Stimulated activated naive CD8-positive, alpha-beta T cell treated with anti-CD3 and anti-CD28 coated beads, Interleukin-15, amount 100 ng/mL, for 72 hours (primary cell): ENCODE results near the gene TCAF1.
A peak's percentile ranks its signal among the peaks of the same experiment; 100 is the strongest.
"Not testable (repeated sequence)": the region's sequence is repeated elsewhere in the genome, so short reads cannot be mapped to it uniquely, and the experiment has no call there.

ENCODE experiments used
- ATAC-seq: fragments of 150-1000 bp; cut with Tn5 transposase; 2 replicates; pipeline ENCODE4 v1.10.0; 2021; ENCODE audit warnings: mild to moderate bottlenecking, moderate library complexity
- DNase-seq, 2 donors: peaks; one replicate each; pipeline ENCODE4 v3.0.0; 2021 to 2022
- H3K27ac Mint-ChIP-seq, 2 donors: one replicate each; pipeline ENCODE4 v1.8.0; 2022; ENCODE audit warnings: mild to moderate bottlenecking in 2 of 2, mixed read lengths in 2 of 2, moderate library complexity in 2 of 2
- H3K27me3 Mint-ChIP-seq: one replicate; pipeline ENCODE4 v1.8.0; 2022; ENCODE audit warnings: mixed read lengths
- H3K4me1 Mint-ChIP-seq: one replicate; pipeline ENCODE4 v1.8.0; 2022; ENCODE audit warnings: mild to moderate bottlenecking, mixed read lengths
- H3K4me3 Mint-ChIP-seq, 2 donors: one replicate each; pipeline ENCODE4 v1.8.0; 2022; ENCODE audit warnings: mild to moderate bottlenecking in 2 of 2, mixed read lengths in 2 of 2, moderate library complexity in 1 of 2
- H3K9me3 Mint-ChIP-seq, 2 donors: one replicate each; pipeline ENCODE4 v1.8.0; 2022; ENCODE audit warnings: mixed read lengths in 2 of 2

Gene TCAF1

GRCh38 chr7:143889068-143889467, 12.9 kb downstream of the TCAF1 start:
- Mint-ChIP-seq H3K4me1 (peaks cover 13% of the 10 kb centered on the region), H3K9me3 (peaks cover 15 to 19% of the 10 kb centered on the region in 2 donors), H3K27ac (no peak overlapping the region), H3K27me3 (peaks cover 42% of the 10 kb centered on the region), H3K4me3 (no peak overlapping the region)
- no peak for ATAC-seq
- no peak for DNase-seq

GRCh38 chr7:143886826-143887477, 15.0 kb downstream of the TCAF1 start:
- no peak overlapping the region for H3K27ac Mint-ChIP-seq
- ATAC-seq: no peak
- H3K4me3 Mint-ChIP-seq: no peak overlapping the region
- peaks cover 61% of the 10 kb centered on the region for H3K27me3 Mint-ChIP-seq
- peaks cover 15 to 19% of the 10 kb centered on the region in 2 donors for H3K9me3 Mint-ChIP-seq
- H3K4me1 Mint-ChIP-seq: peaks cover 31% of the 10 kb centered on the region
- no peak for DNase-seq

- DNase-seq: no peak
- peaks cover 69% of the 10 kb centered on the region for H3K27me3 Mint-ChIP-seq
- ATAC-seq: no peak
- peaks cover 11% of the 10 kb centered on the region in 2 donors for H3K9me3 Mint-ChIP-seq
- H3K27ac Mint-ChIP-seq: no peak overlapping the region
- peak overlapping the region; percentile 32 to 48 for H3K4me3 Mint-ChIP-seq
- peaks cover 31% of the 10 kb centered on the region for H3K4me1 Mint-ChIP-seq
These were observed 16.0 kb downstream of the TCAF1 start for GRCh38 chr7:143885951-143886350.

- peak; percentile 66 for ATAC-seq
- no peak overlapping the region for H3K27ac Mint-ChIP-seq
- peaks cover 11% of the 10 kb centered on the region in 2 donors for H3K9me3 Mint-ChIP-seq
- H3K4me1 Mint-ChIP-seq: peaks cover 31% of the 10 kb centered on the region
- H3K27me3 Mint-ChIP-seq: peaks cover 69% of the 10 kb centered on the region
- peak overlapping the region; percentile 62 to 64 for H3K4me3 Mint-ChIP-seq
- DNase-seq: peak in 1 of 2 donors; percentile 28
These were observed 16.9 kb downstream of the TCAF1 start for GRCh38 chr7:143884969-143885559.

GRCh38 chr7:143884241-143884968, 17.6 kb downstream of the TCAF1 start:
- Mint-ChIP-seq H3K9me3 (peaks cover 7 to 8% of the 10 kb centered on the region in 2 donors), H3K4me1 (peaks cover 31% of the 10 kb centered on the region), H3K4me3 (peak overlapping the region in 1 of 2 donors; percentile 62), H3K27me3 (peaks cover 65% of the 10 kb centered on the region), H3K27ac (no peak overlapping the region)
- ATAC-seq: no peak
- no peak for DNase-seq

- Mint-ChIP-seq H3K27me3 (peaks cover 59% of the 10 kb centered on the region), H3K4me1 (peaks cover 31% of the 10 kb centered on the region), H3K27ac (no peak overlapping the region), H3K9me3 (no peaks in the 10 kb centered on the region), H3K4me3 (peak overlapping the region; percentile 70 to 72)
- ATAC-seq (peak; percentile 51), DNase-seq (no peak)
These were observed 19.3 kb downstream of the TCAF1 start for GRCh38 chr7:143882604-143883078.

GRCh38 chr7:143882020-143882603, 19.9 kb downstream of the TCAF1 start:
- peaks cover 56% of the 10 kb centered on the region for H3K27me3 Mint-ChIP-seq
- peaks cover 31% of the 10 kb centered on the region for H3K4me1 Mint-ChIP-seq
- no peak for DNase-seq
- no peak overlapping the region for H3K27ac Mint-ChIP-seq
- H3K9me3 Mint-ChIP-seq: no peaks in the 10 kb centered on the region
- peak overlapping the region; percentile 11 to 70 for H3K4me3 Mint-ChIP-seq
- ATAC-seq: peak; percentile 49

GRCh38 chr7:143878884-143879283, 23.1 kb downstream of the TCAF1 start:
- H3K4me3 Mint-ChIP-seq: no peak overlapping the region
- peaks cover 17% of the 10 kb centered on the region for H3K4me1 Mint-ChIP-seq
- ATAC-seq: no peak
- H3K27ac Mint-ChIP-seq: no peak overlapping the region
- H3K9me3 Mint-ChIP-seq: no peaks in the 10 kb centered on the region
- no peak for DNase-seq
- H3K27me3 Mint-ChIP-seq: peaks cover 25% of the 10 kb centered on the region

- no peak for ATAC-seq
- DNase-seq: no peak
- H3K4me1 Mint-ChIP-seq: peaks cover 2% of the 10 kb centered on the region
- H3K9me3 Mint-ChIP-seq: no peaks in the 10 kb centered on the region
- H3K27ac Mint-ChIP-seq: no peak overlapping the region
- H3K27me3 Mint-ChIP-seq: peaks cover 9% of the 10 kb centered on the region
- no peak overlapping the region for H3K4me3 Mint-ChIP-seq
These were observed 24.9 kb downstream of the TCAF1 start for GRCh38 chr7:143877098-143877497.

GRCh38 chr7:143876218-143876617, 25.8 kb downstream of the TCAF1 start:
- Mint-ChIP-seq H3K27ac (peak overlapping the region in 1 of 2 donors; percentile 79), H3K27me3 (peaks cover under 1% of the 10 kb centered on the region), H3K4me3 (no peak overlapping the region), H3K9me3 (no peaks in the 10 kb centered on the region), H3K4me1 (no peaks in the 10 kb centered on the region)
- no peak for DNase-seq
- ATAC-seq: no peak

- H3K4me3 Mint-ChIP-seq, H3K9me3 Mint-ChIP-seq, H3K27ac Mint-ChIP-seq, H3K4me1 Mint-ChIP-seq, ATAC-seq, DNase-seq, H3K27me3 Mint-ChIP-seq: not testable (repeated sequence)
These were observed 28.7 kb downstream of the TCAF1 start for GRCh38 chr7:143873242-143873641.

- not testable (repeated sequence) for H3K9me3 Mint-ChIP-seq, H3K27me3 Mint-ChIP-seq, H3K4me3 Mint-ChIP-seq, H3K27ac Mint-ChIP-seq, ATAC-seq, H3K4me1 Mint-ChIP-seq, DNase-seq
These were observed 30.4 kb downstream of the TCAF1 start for GRCh38 chr7:143871534-143871933.

- ATAC-seq, H3K9me3 Mint-ChIP-seq, DNase-seq, H3K27me3 Mint-ChIP-seq, H3K27ac Mint-ChIP-seq, H3K4me1 Mint-ChIP-seq, H3K4me3 Mint-ChIP-seq: not testable (repeated sequence)
These were observed 44.0 kb downstream of the TCAF1 start for GRCh38 chr7:143857994-143858393.

GRCh38 chr7:143855443-143855842, 46.5 kb downstream of the TCAF1 start:
- H3K4me3 Mint-ChIP-seq, DNase-seq, H3K27me3 Mint-ChIP-seq, H3K27ac Mint-ChIP-seq, ATAC-seq, H3K9me3 Mint-ChIP-seq, H3K4me1 Mint-ChIP-seq: not testable (repeated sequence)

- H3K9me3 Mint-ChIP-seq: no peaks in the 10 kb centered on the region
- H3K4me1 Mint-ChIP-seq: no peaks in the 10 kb centered on the region
- no peaks in the 10 kb centered on the region for H3K27me3 Mint-ChIP-seq
- no peak for DNase-seq
- ATAC-seq: no peak
- H3K27ac Mint-ChIP-seq: no peak overlapping the region
- no peak overlapping the region for H3K4me3 Mint-ChIP-seq
These were observed 51.3 kb downstream of the TCAF1 start for GRCh38 chr7:143850682-143851081.
